Measurements from ENCODE around the gene MYCBP. TPM values are rescaled to one million over a fixed set of nuclear protein-coding genes. Genes with fewer than 3 reads are reported as not detected.

MYCBP gene
- total and polyA plus RNA-seq, 2 experiments from 2014 or later, result 33.6 to 82.3 TPM

GRCh38 chr1:38885092-38885491, 11.9 kb upstream of the MYCBP start:
- Histone ChIP-seq H3K36me3 (ENCODE audit: insufficient read depth) (no peaks in the 10 kb centered on the region), H3K4me3 (no peak overlapping the region), H3K4me2 (no peak overlapping the region), H3F3A (replicated peaks; ENCODE audit: low read depth) (no peaks in the 10 kb centered on the region), H3K4me1 (ENCODE audit: insufficient read depth) (0 out of 2 replicates have a peak, but pooled peaks cover 6% of the 10 kb centered on the region), H3K27ac (ENCODE audit: low read depth) (no peak overlapping the region), H2AFZ (no peak overlapping the region), H3K27me3 (ENCODE audit: insufficient read depth) (no peaks in the 10 kb centered on the region), H3K79me2 (replicated peaks; ENCODE audit: insufficient read depth) (no peaks in the 10 kb centered on the region), H3K9me2 (ENCODE audit: insufficient read depth) (no peaks in the 10 kb centered on the region), H4K20me1 (replicated peaks; ENCODE audit: insufficient read depth) (no peaks in the 10 kb centered on the region)
- ATAC-seq (no peak), DNase-seq (ENCODE audit: low spot score) (no peak)
- Mint-ChIP-seq H3K4me1 (peaks cover 4% of the 10 kb centered on the region; the same call in 2 of the 3 replicates), H3K9me3 (no peaks in the 10 kb centered on the region), H3K27ac (no peak overlapping the region), H3K4me3 (no peak overlapping the region), H3K36me3 (ENCODE audit: low read depth) (no peaks in the 10 kb centered on the region), H3K27me3 (ENCODE audit: insufficient read depth, low read depth, poor library complexity) (peaks cover 1% of the 10 kb centered on the region)
- TF ChIP-seq ETS1 (IDR thresholded peaks at IDR 0.05) (no peak), CREB1 (CRISPR knock-in tag; IDR thresholded peaks at IDR 0.05; ENCODE audit: low read depth) (no peak), JUNB (IDR thresholded peaks at IDR 0.05; ENCODE audit: unreplicated experiment) (no peak), POLR2AphosphoS5 (IDR thresholded peaks at IDR 0.05; ENCODE audit: low read depth) (no peak), EZH2 (IDR thresholded peaks at IDR 0.05; ENCODE audit: low read depth, unreplicated experiment) (no peak), REST (IDR thresholded peaks at IDR 0.05; ENCODE audit: unreplicated experiment) (no peak), ZNF114 (CRISPR knock-in tag; IDR thresholded peaks at IDR 0.05) (no peak), ZNF331 (CRISPR knock-in tag; IDR thresholded peaks at IDR 0.05; ENCODE audit: low read depth) (no peak), STAT1 (IDR thresholded peaks at IDR 0.05; ENCODE audit: unreplicated experiment) (no peak), ZNF462 (CRISPR knock-in tag; IDR thresholded peaks at IDR 0.05) (no peak), EZH2phosphoT487 (IDR thresholded peaks at IDR 0.05; ENCODE audit: unreplicated experiment) (no peak), NANOG (IDR thresholded peaks at IDR 0.05; ENCODE audit: borderline replicate concordance) (no peak), CTCF (conservative IDR thresholded peaks at IDR 0.05; ENCODE audit: low read depth in 2 of 2) (no peak)

All from GM23338 (cell line).